RWPE2 (cell line): Measurements from ENCODE around the gene DNHD1.

ENCODE experiments used
- ATAC-seq: fragments of 200-7000 bp; cut with Tn5 transposase; 3 replicates; pipeline ENCODE4 v1.9.1; 2021; ENCODE audit warnings: low read depth
- DNase-seq: peaks from one replicate; pipeline ENCODE4 v3.0.0-alpha.2; 2020; ENCODE audit warnings: low spot score
- H3K27ac ChIP-seq: fragments of 450-650 bp; 2 replicates; pipeline ENCODE4 v1.5.1; 2017; ENCODE audit warnings: mild to moderate bottlenecking; ENCODE audit not compliant: poor library complexity, severe bottlenecking
- H3K27me3 ChIP-seq: fragments of 250-450 bp; sonication (Bioruptor Pico); 2 replicates; pipeline ENCODE4 v1.5.1; 2021; ENCODE audit warnings: mild to moderate bottlenecking, moderate library complexity; ENCODE audit not compliant: insufficient read depth, poor library complexity, severe bottlenecking
- H3K36me3 ChIP-seq: fragments of 250-450 bp; sonication (Bioruptor Pico); 2 replicates; pipeline ENCODE4 v1.5.1; 2020; ENCODE audit warnings: low read depth, mild to moderate bottlenecking, moderate library complexity
- H3K4me1 ChIP-seq: fragments of 250-450 bp; sonication (Bioruptor Pico); 2 replicates; pipeline ENCODE4 v1.5.1; 2021; ENCODE audit warnings: mild to moderate bottlenecking, moderate library complexity; ENCODE audit not compliant: insufficient read depth, poor library complexity, severe bottlenecking
- H3K4me3 ChIP-seq: fragments of 250-450 bp; sonication (Bioruptor Pico); 2 replicates; pipeline ENCODE4 v1.5.1; 2021; ENCODE audit warnings: mild to moderate bottlenecking, moderate library complexity; ENCODE audit not compliant: severe bottlenecking
- H3K9me3 ChIP-seq: fragments of 250-450 bp; sonication (Bioruptor Pico); 2 replicates; pipeline ENCODE4 v1.5.1; 2021; ENCODE audit warnings: mild to moderate bottlenecking, moderate library complexity; ENCODE audit not compliant: severe bottlenecking
- CTCF ChIP-seq: fragments of 450-650 bp; IDR thresholded peaks from one replicate; pipeline ENCODE4 v1.5.1; 2017; ENCODE audit warnings: mild to moderate bottlenecking, moderate library complexity; ENCODE audit not compliant: poor library complexity, severe bottlenecking

Gene DNHD1

DNA sequence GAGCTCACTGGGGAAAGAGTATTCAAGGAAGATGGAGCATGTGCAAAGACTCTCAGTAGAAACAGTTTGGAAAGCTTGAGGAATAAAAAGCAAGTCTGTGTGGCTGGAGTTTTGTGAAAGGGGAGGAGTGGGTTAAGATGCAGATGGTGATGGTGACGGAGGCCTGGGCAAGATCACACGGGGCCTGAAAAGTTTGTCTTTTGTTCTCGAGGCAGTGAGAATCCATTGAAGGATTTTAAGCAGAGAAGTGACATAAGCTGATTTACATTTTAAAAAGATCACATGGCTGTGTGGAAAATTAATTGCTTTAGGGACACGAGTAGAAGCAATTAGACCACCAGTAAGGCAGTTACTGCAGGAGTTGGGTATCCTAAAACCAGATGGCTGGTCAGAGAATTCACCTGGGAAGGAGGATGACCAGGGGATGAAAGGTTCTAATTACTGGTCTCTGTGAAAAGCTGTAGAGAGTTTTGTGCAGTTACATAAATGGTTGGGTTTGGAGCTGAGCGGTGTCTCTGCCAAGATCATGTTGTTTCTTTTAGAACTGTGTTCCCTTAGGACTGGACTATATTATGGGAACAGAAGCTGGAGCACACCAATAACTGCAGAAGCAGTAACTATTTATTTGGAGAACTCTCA lies 99.3 kb downstream of the DNHD1 start:
- TF ChIP-seq CTCF, result no peak
- Histone ChIP-seq H3K9me3 (no peaks in the 10 kb centered on the region), H3K36me3 (peaks cover 54% of the 10 kb centered on the region), H3K27ac (no peak overlapping the region), H3K4me1 (no peaks in the 10 kb centered on the region), H3K27me3 (no peaks in the 10 kb centered on the region), H3K4me3 (no peak overlapping the region)
- DNase-seq, result no peak
- no peak for ATAC-seq

- peaks cover 57% of the 10 kb centered on the region for H3K36me3 ChIP-seq
Measured at GRCh38 chr11:6598555-6598954, 101.5 kb downstream of the DNHD1 start.

DNA sequence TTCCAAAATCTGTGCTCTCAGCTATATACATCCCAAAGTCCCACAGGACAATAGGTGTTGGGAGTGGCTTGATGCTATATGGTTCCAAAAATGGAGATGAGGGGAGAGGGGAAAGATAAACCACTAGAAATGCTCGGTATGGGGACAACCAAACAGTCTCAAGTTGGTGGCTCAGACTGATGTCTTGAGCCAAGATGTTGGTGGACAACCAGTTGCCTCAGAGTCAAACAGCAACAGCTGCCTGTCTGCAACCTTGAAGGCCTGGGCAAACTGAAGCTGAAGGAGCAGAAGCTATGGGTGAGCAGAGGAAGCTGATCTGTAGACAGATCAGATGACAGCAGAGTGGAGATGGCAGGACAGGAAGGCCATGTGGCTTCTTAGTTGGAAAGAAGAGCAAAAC lies 102.4 kb downstream of the DNHD1 start:
- H3K9me3 ChIP-seq, result no peaks in the 10 kb centered on the region
- no peak overlapping the region for H3K27ac ChIP-seq
- no peak for TF ChIP-seq CTCF
- ATAC-seq, result no peak
- no peak overlapping the region for H3K4me3 ChIP-seq
- no peaks in the 10 kb centered on the region for H3K27me3 ChIP-seq
- peaks cover 57% of the 10 kb centered on the region for H3K36me3 ChIP-seq
- H3K4me1 ChIP-seq, result no peaks in the 10 kb centered on the region
- DNase-seq, result no peak

More at GRCh38 chr11:6598555-6598954, 101.5 kb downstream of the DNHD1 start:
- ATAC-seq (no peak), DNase-seq (no peak)
- TF ChIP-seq CTCF, result no peak
- Histone ChIP-seq H3K27ac (no peak overlapping the region), H3K4me1 (no peaks in the 10 kb centered on the region), H3K9me3 (no peaks in the 10 kb centered on the region), H3K27me3 (no peaks in the 10 kb centered on the region), H3K4me3 (no peak overlapping the region)

GRCh38 chr11:6599881-6600390 lies 102.9 kb downstream of the DNHD1 start:
- no peaks in the 10 kb centered on the region for H3K9me3 ChIP-seq
- no peak overlapping the region for H3K4me3 ChIP-seq
- peaks cover 59% of the 10 kb centered on the region for H3K36me3 ChIP-seq
- no peak for TF ChIP-seq CTCF
- H3K27me3 ChIP-seq, result no peaks in the 10 kb centered on the region
- H3K27ac ChIP-seq, result no peak overlapping the region
- DNase-seq (no peak), ATAC-seq (no peak)
- H3K4me1 ChIP-seq, result no peaks in the 10 kb centered on the region

GRCh38 chr11:6601041-6601461 lies 104.0 kb downstream of the DNHD1 start:
- Histone ChIP-seq H3K4me1 (peaks cover 3% of the 10 kb centered on the region), H3K27me3 (no peaks in the 10 kb centered on the region), H3K4me3 (no peak overlapping the region), H3K36me3 (peaks cover 58% of the 10 kb centered on the region), H3K27ac (no peak overlapping the region), H3K9me3 (no peaks in the 10 kb centered on the region)
- ATAC-seq, result no peak
- no peak for DNase-seq
- TF ChIP-seq CTCF, result no peak
